HG02840 (cell line): ENCODE measurements around the gene INAFM2.

Source experiments
- ATAC-seq: cut with Tn5 transposase; IDR thresholded peaks from one replicate; pipeline ENCODE4 v1.9.1; 2021; ENCODE audit warnings: mild to moderate bottlenecking, moderate library complexity, moderate number of reproducible peaks; ENCODE audit not compliant: unreplicated experiment, low FRiP score

INAFM2 gene

GRCh38 chr15:40323953-40324937, 753 bp downstream of the INAFM2 start:
- ATAC-seq: peak; percentile 8

- no peak for ATAC-seq
Observed at GRCh38 chr15:40325188-40325587, 1.7 kb downstream of the INAFM2 start.

- ATAC-seq: no peak
Observed at GRCh38 chr15:40325700-40326099, 2.2 kb downstream of the INAFM2 start.

GRCh38 chr15:40327457-40327856, 4.0 kb downstream of the INAFM2 start:
- ATAC-seq: no peak

- no peak for ATAC-seq
Observed at GRCh38 chr15:40328176-40328575, 4.7 kb downstream of the INAFM2 start.

- ATAC-seq: no peak
Observed at GRCh38 chr15:40328751-40329150, 5.3 kb downstream of the INAFM2 start.

GRCh38 chr15:40329804-40330203, 6.3 kb downstream of the INAFM2 start:
- ATAC-seq: no peak

GRCh38 chr15:40330368-40330836, 6.9 kb downstream of the INAFM2 start:
- ATAC-seq: no peak

- no peak for ATAC-seq
Observed at GRCh38 chr15:40331026-40331425, 7.5 kb downstream of the INAFM2 start.

- no peak for ATAC-seq
Observed at GRCh38 chr15:40331637-40332036, 8.1 kb downstream of the INAFM2 start.

GRCh38 chr15:40332113-40332781, 8.8 kb downstream of the INAFM2 start:
- ATAC-seq: no peak

- no peak for ATAC-seq
Observed at GRCh38 chr15:40333922-40334492, 10.5 kb downstream of the INAFM2 start.

GRCh38 chr15:40334541-40334940, 11.0 kb downstream of the INAFM2 start:
- ATAC-seq: no peak

- no peak for ATAC-seq
Observed at GRCh38 chr15:40334941-40335795, 11.7 kb downstream of the INAFM2 start.

- ATAC-seq: no peak
Observed at GRCh38 chr15:40335938-40336743, 12.6 kb downstream of the INAFM2 start.

- no peak for ATAC-seq
Observed at GRCh38 chr15:40336744-40337122, 13.2 kb downstream of the INAFM2 start.

- ATAC-seq: no peak
Observed at GRCh38 chr15:40337597-40337996, 14.1 kb downstream of the INAFM2 start.

GRCh38 chr15:40338041-40338657, 14.7 kb downstream of the INAFM2 start:
- no peak for ATAC-seq
